Astrocyte of the spinal cord (primary cell): ENCODE data around the gene ZCCHC2.

Source experiments
- DNase-seq: peaks from one replicate; pipeline ENCODE4 v3.0.0; 2011; ENCODE audit warnings: low read depth, low spot score
- H3K4me3 ChIP-seq: 2 replicates; pipeline ENCODE4 v1.5.1; 2011; ENCODE audit warnings: low read depth, mild to moderate bottlenecking, low read length, moderate library complexity
- CTCF ChIP-seq: IDR thresholded peaks from 2 replicates; pipeline ENCODE4 v1.5.1; 2012; ENCODE audit warnings: low read depth, mild to moderate bottlenecking, low read length, inconsistent platforms
- in situ Hi-C: cut with HindIII; loops from 2 replicates; pipeline ENCODE4 v1.10.0; 2017; ENCODE audit warnings: low sequenced_read_pairs

Gene ZCCHC2

GRCh38 chr18:62555135-62555534 is 32.3 kb downstream of the ZCCHC2 start:
- DNase-seq, result peak; percentile 32
- in situ Hi-C loops, result no loop called here
- no peak for TF ChIP-seq CTCF
- no peak overlapping the region for H3K4me3 ChIP-seq

DNA sequence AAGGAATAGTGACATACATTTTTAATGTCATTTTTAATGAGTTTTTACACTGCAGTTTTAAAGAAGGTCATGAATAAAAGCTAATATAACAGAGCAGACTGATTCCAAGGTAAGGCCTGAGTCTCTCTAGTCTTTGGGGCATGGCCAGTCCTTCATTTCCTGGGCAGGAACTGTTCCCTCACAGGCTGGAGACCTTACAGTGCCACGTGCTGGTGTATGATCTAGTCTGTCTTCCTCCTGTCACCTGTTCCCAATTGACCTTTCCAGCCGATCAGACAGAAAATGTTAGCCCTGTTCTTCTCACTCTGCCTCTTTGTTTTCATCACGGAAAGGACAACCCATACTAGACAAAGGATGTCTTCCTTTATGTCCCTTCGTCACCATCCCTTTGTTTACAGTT is 33.6 kb downstream of the ZCCHC2 start:
- no peak for DNase-seq
- no peak overlapping the region for H3K4me3 ChIP-seq
- in situ Hi-C loops, result no loop called here
- no peak for TF ChIP-seq CTCF

DNA sequence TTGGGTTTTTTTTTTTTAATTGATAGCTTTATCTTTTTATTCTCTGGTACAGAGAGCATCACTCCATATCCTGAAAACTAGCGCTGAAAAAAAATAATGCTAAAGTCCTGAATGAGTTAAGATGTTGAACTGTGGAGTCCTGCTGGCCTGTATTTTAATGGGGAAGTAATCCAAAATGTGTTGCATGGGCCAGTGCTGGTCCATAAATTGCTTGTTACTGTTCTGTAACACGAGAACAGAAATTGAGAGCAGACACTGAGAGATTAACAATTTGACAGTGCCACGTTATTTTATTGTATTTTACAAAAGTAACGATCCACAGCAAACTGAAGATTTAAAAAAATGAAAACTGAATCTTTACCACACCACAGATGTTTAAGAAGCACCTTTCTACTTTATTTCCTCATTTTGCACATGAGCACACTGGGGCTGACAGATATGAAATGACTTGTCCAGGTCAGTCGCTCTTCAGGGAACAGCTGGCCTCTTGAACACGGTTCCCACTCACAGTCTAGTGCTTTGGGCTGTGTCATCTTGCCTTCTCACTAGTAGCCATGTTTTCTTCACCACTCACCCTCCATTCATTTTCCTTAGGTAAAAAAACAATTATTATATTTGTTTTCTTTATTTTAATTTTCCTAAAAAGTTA is 35.3 kb downstream of the ZCCHC2 start:
- in situ Hi-C loops, result no loop called here
- H3K4me3 ChIP-seq, result no peak overlapping the region
- DNase-seq, result no peak
- no peak for TF ChIP-seq CTCF

DNA sequence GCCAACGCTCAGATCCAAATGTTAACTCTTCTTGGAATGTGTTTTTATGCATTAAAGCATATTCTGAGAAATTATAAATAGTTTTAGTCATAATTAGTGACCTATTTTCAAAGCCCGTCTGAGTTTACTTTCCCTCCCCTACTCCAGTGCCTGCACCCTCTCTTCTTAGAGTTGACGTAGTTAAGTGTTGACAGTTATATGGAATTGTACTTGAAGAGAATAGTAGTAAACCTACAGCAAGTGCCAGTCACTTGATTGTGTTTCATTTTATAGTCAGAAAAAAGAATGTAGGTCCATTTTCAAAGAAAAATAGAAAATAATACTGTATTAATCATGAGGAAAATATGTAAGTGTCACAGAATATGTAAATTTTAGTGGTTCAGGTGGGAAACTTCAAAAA is 41.2 kb downstream of the ZCCHC2 start:
- no peak overlapping the region for H3K4me3 ChIP-seq
- DNase-seq, result no peak
- no peak for TF ChIP-seq CTCF
- in situ Hi-C loops, result no loop called here

DNA sequence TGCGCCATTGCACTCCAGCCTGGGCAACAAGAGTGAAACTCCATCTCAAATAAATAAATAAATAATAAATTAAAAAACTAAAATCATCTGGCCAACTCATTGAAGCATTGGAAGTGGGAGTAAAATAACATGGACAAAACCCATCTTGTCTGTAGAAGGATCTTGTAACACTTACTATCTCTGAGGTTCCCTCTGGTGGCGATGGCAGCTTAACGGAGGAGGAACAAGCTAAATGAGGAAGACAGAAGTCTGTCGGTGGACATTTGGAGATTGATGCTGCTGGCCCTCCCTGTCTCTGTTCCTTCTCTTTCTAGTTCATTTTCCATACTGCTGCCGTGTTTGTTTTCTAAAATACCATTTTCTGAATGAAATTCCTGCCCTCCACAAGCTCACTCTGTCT is 43.4 kb downstream of the ZCCHC2 start:
- no peak for TF ChIP-seq CTCF

GRCh38 chr18:62566818-62567217 is 44.0 kb downstream of the ZCCHC2 start:
- DNase-seq, result no peak
- no peak for TF ChIP-seq CTCF
- no peak overlapping the region for H3K4me3 ChIP-seq
- in situ Hi-C loops, result no loop called here

More for the DNA sequence above, 43.4 kb downstream of the ZCCHC2 start:
- no peak overlapping the region for H3K4me3 ChIP-seq
- in situ Hi-C loops, result no loop called here
- peak; percentile 16 for DNase-seq
